Spinal cord (tissue), 10 donors: ENCODE data around the gene DDAH1. TPM values are rescaled to one million over a fixed set of nuclear protein-coding genes. Genes with fewer than 3 reads are reported as not detected.

Experiments
- DNase-seq, 6 donors: peaks; one replicate each; pipeline versions ENCODE4 v3.0.0 to v3.0.0-alpha.2; 2013 to 2015; ENCODE audit warnings: low spot score in 6 of 6, low read depth in 4 of 6
- H3K27ac ChIP-seq: one replicate; pipeline ENCODE4 v1.5.1; 2013; ENCODE audit warnings: low read depth, low read length, control low read depth
- H3K27me3 ChIP-seq: one replicate; pipeline ENCODE4 v1.6.1; 2013; ENCODE audit warnings: low read length; ENCODE audit not compliant: control insufficient read depth, insufficient read depth
- H3K36me3 ChIP-seq: one replicate; pipeline ENCODE4 v1.6.1; 2013; ENCODE audit warnings: low read length; ENCODE audit not compliant: control insufficient read depth, insufficient read depth
- H3K4me1 ChIP-seq: one replicate; pipeline ENCODE4 v1.6.1; 2013; ENCODE audit warnings: low read length; ENCODE audit not compliant: control insufficient read depth, insufficient read depth
- H3K4me3 ChIP-seq: one replicate; pipeline ENCODE4 v1.5.1; 2013; ENCODE audit warnings: low read depth, low read length, control low read depth
- H3K9me3 ChIP-seq: one replicate; pipeline ENCODE4 v1.6.1; 2013; ENCODE audit warnings: low read length; ENCODE audit not compliant: control insufficient read depth, insufficient read depth
- WGBS: methylation state at CpG from one replicate; pipeline ENCODE4 v1.1.5; 2013; ENCODE audit warnings: missing lambda C conversion rate; ENCODE audit not compliant: insufficient coverage; 5-methylcytosine and 5-hydroxymethylcytosine counted together
- polyA plus RNA-seq, 2 donors: library from polyadenylated mRNA; unstranded; fragments of 120-200 nt; gene quantifications; one replicate each; pipeline ENCODE4 v1.2.1, GENCODE V29; 2013; ENCODE audit not compliant: insufficient read length in 2 of 2
- total RNA-seq, 2 donors: library from RNA; depleted of rRNA in 1 of 2; stranded (reverse); fragments of 120-200 nt in 1 of 2; fragments of >200 nt in 1 of 2; gene quantifications; one replicate each; pipeline versions ENCODE4 v1.2.3 to v1.2.4, GENCODE V29; 2013 to 2014
- donor health status: healthy.

Gene DDAH1
- total and polyA plus RNA-seq, 4 donors: 68.1 to 203 (median 122) TPM

- no peak overlapping the region for H3K27ac ChIP-seq
- H3K9me3 ChIP-seq: no peaks in the 10 kb centered on the region
- no peak for DNase-seq
- WGBS: no CpG with 5 or more reads among the region's 3 CpGs
- no peaks in the 10 kb centered on the region for H3K27me3 ChIP-seq
- H3K36me3 ChIP-seq: no peaks in the 10 kb centered on the region
- H3K4me3 ChIP-seq: no peak overlapping the region
- no peaks in the 10 kb centered on the region for H3K4me1 ChIP-seq
These were observed 37.1 kb downstream of the DDAH1 start for GRCh38 chr1:85427849-85428248.

DNA sequence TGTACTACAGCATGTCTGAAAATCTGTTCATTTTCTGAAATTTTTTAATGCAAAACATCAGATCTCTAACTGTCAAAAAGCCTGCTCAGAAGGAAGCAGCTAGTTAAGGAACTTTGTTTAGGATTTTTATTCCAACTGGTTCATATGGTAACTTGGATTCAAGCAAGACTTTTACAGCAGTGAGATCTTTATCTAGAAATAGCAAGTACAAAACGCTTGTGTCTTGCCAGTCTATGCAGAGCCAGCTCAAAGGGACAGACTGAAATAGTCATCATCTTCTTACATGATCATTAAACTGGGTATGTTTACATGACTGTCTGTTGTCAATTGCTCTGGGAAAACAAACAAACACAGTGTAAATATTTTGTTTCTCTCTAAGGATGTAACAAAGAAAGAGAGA, 37.6 kb downstream of the DDAH1 start:
- Histone ChIP-seq H3K27me3 (no peaks in the 10 kb centered on the region), H3K27ac (no peak overlapping the region), H3K36me3 (no peaks in the 10 kb centered on the region), H3K9me3 (no peaks in the 10 kb centered on the region), H3K4me3 (no peak overlapping the region), H3K4me1 (no peaks in the 10 kb centered on the region)
- peak in 1 of 6 donors; percentile 86 for DNase-seq
- WGBS: 0% methylated on average over 1 of the region's 1 CpG

DNA sequence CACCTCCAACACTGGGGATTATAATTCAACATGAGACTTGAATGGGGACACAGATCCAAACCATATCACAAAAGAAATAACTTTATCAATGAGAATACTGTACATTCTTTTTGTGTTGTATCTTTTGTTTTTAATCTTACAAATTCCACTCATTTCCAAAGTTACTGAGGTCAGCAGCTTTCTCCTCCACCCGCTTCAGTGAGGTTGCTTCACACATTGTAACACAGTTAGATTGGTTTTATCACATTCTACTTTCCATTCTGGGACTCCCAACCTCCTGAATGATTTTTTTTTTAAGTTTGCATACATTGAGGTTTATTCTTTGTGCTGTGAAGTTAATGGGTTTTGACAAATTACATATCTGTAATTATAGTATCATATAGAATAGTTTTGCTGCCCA, 43.8 kb downstream of the DDAH1 start:
- Histone ChIP-seq H3K9me3 (peaks cover 2% of the 10 kb centered on the region), H3K36me3 (no peaks in the 10 kb centered on the region), H3K27ac (no peak overlapping the region), H3K4me1 (no peaks in the 10 kb centered on the region), H3K4me3 (no peak overlapping the region), H3K27me3 (no peaks in the 10 kb centered on the region)
- DNase-seq: no peak
- WGBS: no CpG with 5 or more reads among the region's 1 CpG

DNA sequence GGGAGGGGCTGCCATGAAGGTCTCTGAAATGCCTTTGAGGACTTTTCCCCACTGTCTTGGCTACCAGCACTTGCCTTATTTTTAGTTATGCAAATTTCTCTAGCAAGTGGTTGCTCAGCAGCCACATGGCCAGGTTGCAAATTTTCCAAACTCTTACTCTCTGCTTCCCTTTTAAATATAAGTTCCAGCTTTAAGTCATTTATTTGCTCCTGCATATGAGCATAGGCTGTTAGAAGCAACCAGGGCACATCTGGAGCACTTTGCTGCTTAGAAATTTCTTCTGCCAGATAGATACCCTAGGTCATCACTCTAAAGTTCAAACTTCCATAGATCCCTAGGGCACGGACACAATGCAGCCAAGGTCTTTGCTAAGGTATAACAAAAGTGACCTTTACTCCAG, 44.8 kb downstream of the DDAH1 start:
- no peak for DNase-seq
- WGBS: 43% methylated on average over 1 of the region's 1 CpG
- no peaks in the 10 kb centered on the region for H3K27me3 ChIP-seq

DNA sequence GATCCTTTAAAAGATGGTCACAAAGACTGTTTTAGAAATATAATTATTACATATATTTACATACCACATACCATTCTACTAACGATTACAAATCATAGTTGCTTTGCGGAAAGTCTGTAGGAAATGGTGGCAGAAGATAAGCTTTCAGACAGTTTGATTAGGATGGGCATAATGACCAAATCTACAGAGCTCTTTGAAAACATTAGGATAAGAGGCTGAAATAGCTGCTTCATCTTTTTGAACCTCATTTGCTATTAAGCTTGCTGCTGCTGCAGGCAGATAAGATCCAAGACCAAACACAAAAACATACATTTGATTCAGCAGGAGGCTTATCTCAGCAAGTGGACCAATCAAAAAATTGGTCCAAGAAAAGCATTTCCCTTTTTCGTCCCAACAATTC, 47.1 kb downstream of the DDAH1 start:
- Histone ChIP-seq H3K4me1 (no peaks in the 10 kb centered on the region), H3K27me3 (no peaks in the 10 kb centered on the region), H3K36me3 (no peaks in the 10 kb centered on the region), H3K9me3 (peaks cover 2% of the 10 kb centered on the region), H3K4me3 (no peak overlapping the region), H3K27ac (no peak overlapping the region)
- WGBS: no CpG with 5 or more reads among the region's 3 CpGs
- no peak for DNase-seq

More for the DNA sequence above, 44.8 kb downstream of the DDAH1 start:
- H3K36me3 ChIP-seq: no peaks in the 10 kb centered on the region
- H3K9me3 ChIP-seq: peaks cover 2% of the 10 kb centered on the region
- no peak overlapping the region for H3K27ac ChIP-seq
- H3K4me1 ChIP-seq: no peaks in the 10 kb centered on the region
- no peak overlapping the region for H3K4me3 ChIP-seq

GRCh38 chr1:85417017-85417416, 47.9 kb downstream of the DDAH1 start:
- Histone ChIP-seq H3K9me3 (peaks cover 2% of the 10 kb centered on the region), H3K36me3 (no peaks in the 10 kb centered on the region), H3K27ac (no peak overlapping the region), H3K27me3 (no peaks in the 10 kb centered on the region), H3K4me1 (no peaks in the 10 kb centered on the region), H3K4me3 (no peak overlapping the region)
- no peak for DNase-seq
- 69% methylated on average over 4 of the region's 5 CpGs for WGBS

- peak in 1 of 6 donors; percentile 49 for DNase-seq
- H3K27me3 ChIP-seq: no peaks in the 10 kb centered on the region
- no CpG with 5 or more reads among the region's 1 CpG for WGBS
- no peak overlapping the region for H3K4me3 ChIP-seq
- H3K27ac ChIP-seq: peak overlapping the region; percentile 6
- H3K4me1 ChIP-seq: no peaks in the 10 kb centered on the region
- no peaks in the 10 kb centered on the region for H3K9me3 ChIP-seq
- no peaks in the 10 kb centered on the region for H3K36me3 ChIP-seq
These were observed 51.8 kb downstream of the DDAH1 start for GRCh38 chr1:85413169-85413568.

DNA sequence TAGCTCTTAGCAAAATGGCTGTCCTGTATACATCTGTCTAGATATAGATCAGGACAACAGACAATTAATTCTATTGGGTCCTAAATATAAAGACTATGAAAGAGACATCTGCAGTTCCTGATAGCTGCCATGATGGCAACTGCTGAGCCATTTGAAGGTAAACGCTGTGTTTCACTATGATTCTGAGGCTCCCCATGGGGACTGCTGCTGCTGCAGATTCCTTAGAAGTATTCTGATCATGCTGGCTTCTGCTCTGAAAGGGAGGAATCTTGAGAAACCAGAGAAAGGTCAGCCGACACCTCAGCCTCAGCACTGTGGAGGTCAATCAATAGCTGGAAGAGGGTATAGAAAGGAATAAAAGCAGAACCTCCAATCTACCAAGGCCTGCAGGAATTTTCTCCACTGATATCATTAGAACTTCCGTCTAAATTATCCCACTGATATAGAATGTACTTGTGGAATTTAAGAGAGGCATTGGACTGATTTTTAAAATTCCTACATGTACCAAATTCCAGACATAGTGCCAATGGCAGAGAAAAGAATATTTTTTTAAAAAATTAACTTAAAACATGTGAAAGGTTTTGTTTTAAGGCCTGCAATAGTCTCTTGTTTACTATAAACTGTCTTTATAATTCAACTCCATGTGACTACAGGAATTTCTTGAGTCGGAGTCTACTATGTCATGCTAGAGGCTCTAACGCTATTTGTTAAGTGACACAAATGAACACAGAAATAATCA, 53.2 kb downstream of the DDAH1 start:
- 72% methylated on average over 3 of the region's 5 CpGs for WGBS
- H3K4me3 ChIP-seq: no peak overlapping the region
- no peaks in the 10 kb centered on the region for H3K9me3 ChIP-seq
- no peak for DNase-seq
- H3K36me3 ChIP-seq: no peaks in the 10 kb centered on the region
- no peak overlapping the region for H3K27ac ChIP-seq
- H3K4me1 ChIP-seq: no peaks in the 10 kb centered on the region
- no peaks in the 10 kb centered on the region for H3K27me3 ChIP-seq

DNA sequence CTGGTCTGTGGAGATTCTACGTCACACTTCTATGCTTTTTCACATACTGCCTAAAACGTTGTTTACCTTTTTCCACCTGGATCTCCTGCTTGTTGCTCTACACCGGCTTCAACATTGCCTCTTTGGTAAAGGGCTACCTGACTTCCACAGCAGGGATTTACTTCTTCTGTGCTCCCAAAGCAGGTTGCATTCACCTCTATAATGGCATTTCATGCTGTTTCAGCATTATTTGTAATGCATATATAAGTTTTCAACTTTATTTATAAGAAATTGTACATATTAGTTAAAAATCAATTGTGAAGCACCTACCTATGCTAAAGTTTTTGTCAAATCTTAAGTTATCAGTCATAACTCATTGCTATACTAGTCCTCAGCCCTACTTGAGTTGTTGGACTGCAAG, 55.4 kb downstream of the DDAH1 start:
- Histone ChIP-seq H3K4me1 (no peaks in the 10 kb centered on the region), H3K27me3 (no peaks in the 10 kb centered on the region), H3K27ac (no peak overlapping the region), H3K4me3 (no peak overlapping the region), H3K9me3 (no peaks in the 10 kb centered on the region), H3K36me3 (no peaks in the 10 kb centered on the region)
- WGBS: 85% methylated on average over 3 of the region's 3 CpGs
- no peak for DNase-seq

GRCh38 chr1:85407746-85408377, 57.1 kb downstream of the DDAH1 start:
- H3K4me1 ChIP-seq: no peaks in the 10 kb centered on the region
- no CpG with 5 or more reads among the region's 5 CpGs for WGBS

More at GRCh38 chr1:85407746-85408377, 57.1 kb downstream of the DDAH1 start:
- no peaks in the 10 kb centered on the region for H3K36me3 ChIP-seq
- no peak overlapping the region for H3K4me3 ChIP-seq
- DNase-seq: peak in 3 of 6 donors; percentile 11 to 59 (median 58)
- peak overlapping the region; percentile 80 for H3K27ac ChIP-seq
- no peaks in the 10 kb centered on the region for H3K9me3 ChIP-seq
- H3K27me3 ChIP-seq: no peaks in the 10 kb centered on the region
